Measurements from ENCODE around the gene AKNA.

The AKNA gene

DNA sequence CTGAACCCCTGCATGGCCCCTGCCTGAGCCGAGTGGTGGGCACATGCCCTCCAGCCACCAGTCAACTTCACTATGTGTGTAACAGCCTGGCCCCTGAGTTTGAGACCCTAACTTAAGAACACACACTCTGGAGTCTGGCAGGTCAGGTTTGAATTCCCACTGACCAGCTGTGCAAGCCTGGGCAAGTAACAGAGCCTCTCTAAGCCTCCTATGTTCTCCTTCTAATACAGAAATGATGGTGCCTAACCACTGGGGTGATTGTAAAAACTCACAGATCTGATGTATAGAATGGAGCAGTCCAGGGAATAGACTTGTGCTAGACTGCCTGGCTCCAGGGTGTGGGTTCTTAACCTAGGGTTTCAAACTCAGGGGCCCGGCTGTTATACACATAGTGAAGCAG is 16.7 kb upstream of the AKNA start:
- H3K4me3 ChIP-seq (ENCODE audit: low read length): no peak overlapping the region
- no peak overlapping the region for H3K9ac ChIP-seq (ENCODE audit: low read length)
- DNase-seq (ENCODE audit: low read depth): no peak
- no peaks in the 10 kb centered on the region for H3K36me3 ChIP-seq (ENCODE audit: control insufficient read depth, insufficient read depth, low read length, severe bottlenecking)
- H3K27me3 ChIP-seq (replicated peaks; ENCODE audit: control insufficient read depth, insufficient read depth, low read length): peaks cover 21% of the 10 kb centered on the region
- no peaks in the 10 kb centered on the region for H3K9me3 ChIP-seq (ENCODE audit: control insufficient read depth, low read length)
- H3K4me1 ChIP-seq (ENCODE audit: control insufficient read depth, insufficient read depth, low read length): peaks cover 9% of the 10 kb centered on the region

DNA sequence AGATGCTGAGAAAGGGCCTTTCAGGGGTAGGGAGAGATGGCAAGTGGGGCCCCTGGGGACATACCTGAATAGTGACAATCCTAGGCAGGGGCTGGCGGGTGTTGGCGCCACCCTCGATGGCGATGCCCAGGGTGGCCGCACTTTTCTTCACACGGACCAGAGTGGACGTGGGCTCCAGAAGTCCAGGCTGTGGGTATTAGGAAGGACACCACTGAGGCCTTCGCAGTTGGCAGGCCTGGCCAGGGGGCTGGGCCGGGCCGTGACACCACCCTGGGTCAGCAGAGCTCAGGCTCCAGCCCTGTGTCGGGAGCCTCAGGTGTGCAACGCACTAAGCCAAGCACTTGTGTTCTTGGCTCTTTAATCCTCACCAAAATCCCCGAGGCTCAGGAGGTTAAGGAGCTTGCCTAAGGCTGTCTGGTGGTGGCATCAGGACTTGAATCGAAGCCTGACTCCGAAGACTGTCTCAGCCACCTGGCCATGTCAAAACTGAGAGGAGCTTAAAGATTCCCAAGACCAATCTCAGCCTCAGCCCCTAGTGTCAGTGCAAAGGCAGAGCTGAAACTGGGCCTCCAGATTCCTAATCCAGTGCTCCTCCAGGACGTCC is 15.5 kb upstream of the AKNA start:
- Histone ChIP-seq H3K9ac (ENCODE audit: low read length) (no peak overlapping the region), H3K9me3 (ENCODE audit: control insufficient read depth, low read length) (no peaks in the 10 kb centered on the region), H3K4me1 (ENCODE audit: control insufficient read depth, insufficient read depth, low read length) (peaks cover 12% of the 10 kb centered on the region)

DNA sequence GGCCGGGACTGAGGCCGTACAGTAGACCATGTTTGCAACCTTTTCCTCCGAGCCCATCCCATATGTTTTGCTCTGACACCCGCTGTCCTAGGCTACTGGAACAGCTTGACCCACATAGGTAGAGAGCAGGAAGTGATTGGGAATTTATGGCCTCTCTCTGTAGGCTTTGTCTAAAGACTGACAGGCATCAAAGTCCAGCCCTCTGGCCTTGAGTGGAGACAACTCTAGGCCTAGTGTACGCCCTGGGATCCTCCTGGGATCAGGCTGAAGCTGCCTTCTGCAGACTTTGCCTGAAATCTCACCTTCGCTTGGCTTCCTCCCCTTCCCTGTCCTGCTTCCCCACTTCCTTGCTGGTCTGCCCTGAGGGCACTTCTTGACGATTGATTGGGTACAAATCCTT is 13.6 kb upstream of the AKNA start:
- H3K4me1 ChIP-seq (ENCODE audit: control insufficient read depth, insufficient read depth, low read length): peaks cover 23% of the 10 kb centered on the region
- H3K9ac ChIP-seq (ENCODE audit: low read length): no peak overlapping the region
- H3K36me3 ChIP-seq (ENCODE audit: control insufficient read depth, insufficient read depth, low read length, severe bottlenecking): no peaks in the 10 kb centered on the region
- H3K4me3 ChIP-seq (ENCODE audit: low read length): no peak overlapping the region
- H3K27me3 ChIP-seq (replicated peaks; ENCODE audit: control insufficient read depth, insufficient read depth, low read length): peaks cover 6% of the 10 kb centered on the region
- no peaks in the 10 kb centered on the region for H3K9me3 ChIP-seq (ENCODE audit: control insufficient read depth, low read length)
- no peak for DNase-seq (ENCODE audit: low read depth)

More for the DNA sequence above, 15.5 kb upstream of the AKNA start:
- no peak for DNase-seq (ENCODE audit: low read depth)
- Histone ChIP-seq H3K4me3 (ENCODE audit: low read length) (no peak overlapping the region), H3K27me3 (replicated peaks; ENCODE audit: control insufficient read depth, insufficient read depth, low read length) (peaks cover 11% of the 10 kb centered on the region), H3K36me3 (ENCODE audit: control insufficient read depth, insufficient read depth, low read length, severe bottlenecking) (no peaks in the 10 kb centered on the region)

DNA sequence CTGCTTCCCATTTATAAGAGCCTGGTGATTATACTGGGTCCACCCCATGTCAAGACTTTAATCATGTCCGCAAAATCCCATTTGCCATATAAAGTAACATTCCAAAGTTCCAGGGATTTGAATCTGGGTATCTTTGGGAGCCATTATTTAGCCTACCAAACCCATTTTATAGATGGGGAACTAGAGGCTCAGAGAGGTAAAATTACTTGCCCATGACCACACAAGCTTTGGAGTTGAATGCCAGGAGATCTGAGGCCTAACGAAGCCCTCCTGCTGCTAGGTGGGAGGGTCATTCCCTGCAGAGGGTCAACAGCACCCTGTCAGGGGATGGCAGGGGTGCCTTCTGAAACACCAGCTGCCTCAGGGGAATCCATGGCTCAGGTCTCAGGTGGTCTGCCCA is 13.0 kb upstream of the AKNA start:
- DNase-seq (ENCODE audit: low read depth): no peak
- no peaks in the 10 kb centered on the region for H3K9me3 ChIP-seq (ENCODE audit: control insufficient read depth, low read length)
- peaks cover 28% of the 10 kb centered on the region for H3K4me1 ChIP-seq (ENCODE audit: control insufficient read depth, insufficient read depth, low read length)
- peaks cover 6% of the 10 kb centered on the region for H3K27me3 ChIP-seq (replicated peaks; ENCODE audit: control insufficient read depth, insufficient read depth, low read length)
- H3K9ac ChIP-seq (ENCODE audit: low read length): no peak overlapping the region
- H3K36me3 ChIP-seq (ENCODE audit: control insufficient read depth, insufficient read depth, low read length, severe bottlenecking): no peaks in the 10 kb centered on the region
- H3K4me3 ChIP-seq (ENCODE audit: low read length): no peak overlapping the region

DNA sequence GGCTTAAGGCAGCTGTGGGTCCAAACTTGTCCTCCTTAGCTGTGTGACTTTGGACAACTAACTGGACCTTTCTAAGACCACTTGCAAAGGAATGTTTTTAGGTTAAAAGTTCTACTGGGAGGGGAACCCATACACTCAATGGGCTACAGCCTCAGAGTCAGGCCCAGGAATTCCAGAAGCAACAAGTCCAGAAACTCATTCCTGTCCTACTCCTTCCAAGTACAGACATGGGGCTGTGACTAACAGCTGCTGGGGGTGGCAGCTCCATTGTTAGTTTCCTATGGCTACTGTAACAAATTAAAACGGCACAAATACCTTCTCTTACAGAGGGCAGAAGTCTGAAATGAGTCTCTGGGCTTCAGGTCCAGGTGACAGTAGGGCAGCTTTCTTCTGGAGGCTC is 12.4 kb upstream of the AKNA start:
- H3K4me1 ChIP-seq (ENCODE audit: control insufficient read depth, insufficient read depth, low read length): peaks cover 33% of the 10 kb centered on the region
- peaks cover 6% of the 10 kb centered on the region for H3K27me3 ChIP-seq (replicated peaks; ENCODE audit: control insufficient read depth, insufficient read depth, low read length)
- DNase-seq (ENCODE audit: low read depth): no peak
- no peaks in the 10 kb centered on the region for H3K9me3 ChIP-seq (ENCODE audit: control insufficient read depth, low read length)
- no peak overlapping the region for H3K9ac ChIP-seq (ENCODE audit: low read length)
- H3K36me3 ChIP-seq (ENCODE audit: control insufficient read depth, insufficient read depth, low read length, severe bottlenecking): no peaks in the 10 kb centered on the region
- no peak overlapping the region for H3K4me3 ChIP-seq (ENCODE audit: low read length)

DNA sequence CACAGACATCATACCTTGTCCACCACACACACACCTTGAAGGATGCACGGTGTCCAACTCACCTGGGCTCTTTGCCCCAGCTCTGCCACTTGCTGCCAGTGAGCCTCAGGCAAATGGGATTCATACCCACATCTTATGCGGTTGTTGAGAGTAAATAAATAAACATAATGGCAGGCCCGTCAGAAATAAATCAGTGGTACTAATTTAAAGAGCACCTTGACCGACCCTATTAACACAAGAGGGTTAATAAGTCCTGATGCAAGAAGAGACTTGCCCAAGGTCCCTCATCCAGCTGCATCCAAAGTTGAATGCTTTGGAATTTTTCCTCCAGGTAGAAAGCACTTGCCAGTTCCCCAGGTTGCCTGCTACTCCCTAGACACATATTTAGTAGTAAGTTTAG is 11.6 kb upstream of the AKNA start:
- Histone ChIP-seq H3K9ac (ENCODE audit: low read length) (no peak overlapping the region), H3K27me3 (replicated peaks; ENCODE audit: control insufficient read depth, insufficient read depth, low read length) (peaks cover 6% of the 10 kb centered on the region), H3K4me1 (ENCODE audit: control insufficient read depth, insufficient read depth, low read length) (peaks cover 42% of the 10 kb centered on the region), H3K4me3 (ENCODE audit: low read length) (no peak overlapping the region), H3K36me3 (ENCODE audit: control insufficient read depth, insufficient read depth, low read length, severe bottlenecking) (no peaks in the 10 kb centered on the region), H3K9me3 (ENCODE audit: control insufficient read depth, low read length) (no peaks in the 10 kb centered on the region)
- DNase-seq (ENCODE audit: low read depth): no peak

DNA sequence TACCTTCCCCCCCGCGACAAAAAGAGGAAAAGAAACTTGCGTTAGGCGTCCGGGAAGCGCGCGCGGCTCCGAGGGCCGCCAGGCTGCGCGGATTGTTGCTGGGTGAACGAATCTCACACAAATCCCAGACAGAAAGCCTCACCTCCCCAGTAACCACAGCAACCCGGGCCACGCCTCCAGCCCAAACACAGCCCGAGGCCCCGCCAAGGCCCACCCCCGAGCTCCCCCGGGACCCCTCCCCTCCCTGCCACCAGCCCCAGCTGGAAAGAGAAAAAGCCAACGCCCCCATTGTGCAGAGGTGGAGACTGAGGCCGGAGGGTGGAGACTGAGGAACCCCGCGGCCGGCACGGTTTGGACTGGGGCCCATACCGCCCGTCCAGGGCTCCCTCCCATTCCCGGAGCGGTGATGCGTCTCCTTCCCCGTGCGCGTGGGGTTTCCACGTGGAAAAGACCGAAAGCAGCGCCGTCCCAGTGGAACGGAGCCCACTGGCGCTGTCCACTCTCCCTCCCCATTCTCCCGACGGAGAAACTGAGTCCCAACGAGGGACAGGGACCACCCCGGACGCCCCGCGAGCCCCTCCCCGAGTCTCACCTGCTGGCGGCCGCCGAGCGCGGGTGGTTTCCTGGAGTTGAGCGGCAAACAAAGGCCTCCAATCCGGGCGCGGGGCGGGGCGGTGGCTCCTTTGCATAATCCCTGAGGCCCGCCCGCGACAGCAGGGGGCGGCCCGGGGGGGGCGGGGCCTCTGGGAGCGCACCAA is 10.2 kb upstream of the AKNA start:
- Histone ChIP-seq H3K27me3 (replicated peaks; ENCODE audit: control insufficient read depth, insufficient read depth, low read length) (no peaks in the 10 kb centered on the region), H3K4me3 (ENCODE audit: low read length) (peak overlapping the region; percentile 93), H3K4me1 (ENCODE audit: control insufficient read depth, insufficient read depth, low read length) (peaks cover 52% of the 10 kb centered on the region), H3K36me3 (ENCODE audit: control insufficient read depth, insufficient read depth, low read length, severe bottlenecking) (no peaks in the 10 kb centered on the region), H3K9ac (ENCODE audit: low read length) (peak overlapping the region; percentile 96), H3K9me3 (ENCODE audit: control insufficient read depth, low read length) (no peaks in the 10 kb centered on the region)
- DNase-seq (ENCODE audit: low read depth): peak; percentile 98

DNA sequence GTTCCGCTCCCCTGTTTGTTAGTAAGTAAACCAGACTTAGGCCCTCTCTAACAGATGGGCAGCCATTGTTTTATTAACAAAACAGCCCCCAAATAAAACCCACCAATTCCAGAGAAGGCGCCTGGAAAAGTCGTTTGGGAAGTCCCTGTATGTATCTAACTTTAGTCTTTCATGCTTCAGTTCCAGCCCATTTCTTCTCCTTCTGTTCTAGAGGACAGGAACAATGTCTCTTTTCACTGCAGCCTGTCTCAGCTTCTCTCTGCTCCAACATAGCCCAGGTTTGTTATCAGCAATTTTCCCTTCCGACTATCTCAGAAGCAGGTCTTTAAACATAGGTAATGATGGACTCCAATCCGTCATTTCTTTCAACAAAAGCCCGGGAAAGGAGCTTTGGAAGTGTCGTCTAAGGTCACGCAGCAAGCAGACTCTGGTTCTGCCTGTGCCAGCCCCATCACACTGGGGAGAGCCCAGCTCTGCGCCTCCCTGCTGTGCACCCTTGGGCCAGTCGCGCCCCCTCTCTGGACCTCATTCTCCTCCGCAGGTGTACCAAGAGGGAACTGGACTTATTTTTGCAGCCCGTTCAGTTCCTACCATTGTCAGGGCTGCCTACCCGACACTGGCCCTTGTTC is 9.6 kb upstream of the AKNA start:
- Histone ChIP-seq H3K9ac (ENCODE audit: low read length) (peak overlapping the region; percentile 96), H3K4me3 (ENCODE audit: low read length) (peak overlapping the region; percentile 93), H3K9me3 (ENCODE audit: control insufficient read depth, low read length) (no peaks in the 10 kb centered on the region), H3K36me3 (ENCODE audit: control insufficient read depth, insufficient read depth, low read length, severe bottlenecking) (no peaks in the 10 kb centered on the region), H3K4me1 (ENCODE audit: control insufficient read depth, insufficient read depth, low read length) (peaks cover 59% of the 10 kb centered on the region), H3K27me3 (replicated peaks; ENCODE audit: control insufficient read depth, insufficient read depth, low read length) (no peaks in the 10 kb centered on the region)
- no peak for DNase-seq (ENCODE audit: low read depth)

DNA sequence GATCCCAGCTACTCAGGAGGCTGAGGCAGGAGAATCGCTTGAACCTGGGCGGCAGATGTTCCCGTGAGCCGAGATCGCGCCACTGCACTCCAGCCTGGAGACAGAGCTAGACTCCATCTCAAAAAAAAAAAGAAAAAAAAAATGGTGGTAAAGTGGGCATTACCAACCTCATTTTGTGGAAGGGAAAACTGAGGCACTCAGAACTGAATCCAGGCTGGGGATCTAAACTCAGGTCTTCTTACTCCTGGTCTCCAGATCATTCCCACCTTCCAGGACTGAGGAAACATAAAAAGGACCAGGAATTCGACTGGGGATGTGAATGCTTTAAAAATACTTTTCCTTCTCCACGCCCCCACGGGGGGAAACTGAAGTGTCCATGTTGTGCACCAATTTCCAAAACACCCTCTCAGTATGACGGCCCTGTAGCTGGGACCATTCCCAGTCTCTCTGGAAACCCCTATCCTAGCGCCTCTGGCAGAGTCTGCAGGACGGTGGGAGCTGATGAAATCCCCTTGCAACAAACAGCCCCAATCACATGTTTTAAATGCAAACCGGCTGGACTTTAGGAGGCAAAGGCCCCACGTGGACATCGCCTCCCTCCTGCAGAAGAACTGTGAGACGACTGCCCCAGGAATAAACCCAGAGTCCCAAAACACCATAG is 8.9 kb upstream of the AKNA start:
- Histone ChIP-seq H3K4me1 (ENCODE audit: control insufficient read depth, insufficient read depth, low read length) (peaks cover 65% of the 10 kb centered on the region), H3K4me3 (ENCODE audit: low read length) (peak overlapping the region; percentile 93), H3K9me3 (ENCODE audit: control insufficient read depth, low read length) (no peaks in the 10 kb centered on the region), H3K9ac (ENCODE audit: low read length) (peak overlapping the region; percentile 96), H3K27me3 (replicated peaks; ENCODE audit: control insufficient read depth, insufficient read depth, low read length) (no peaks in the 10 kb centered on the region), H3K36me3 (ENCODE audit: control insufficient read depth, insufficient read depth, low read length, severe bottlenecking) (no peaks in the 10 kb centered on the region)
- DNase-seq (ENCODE audit: low read depth): peak; percentile 97

DNA sequence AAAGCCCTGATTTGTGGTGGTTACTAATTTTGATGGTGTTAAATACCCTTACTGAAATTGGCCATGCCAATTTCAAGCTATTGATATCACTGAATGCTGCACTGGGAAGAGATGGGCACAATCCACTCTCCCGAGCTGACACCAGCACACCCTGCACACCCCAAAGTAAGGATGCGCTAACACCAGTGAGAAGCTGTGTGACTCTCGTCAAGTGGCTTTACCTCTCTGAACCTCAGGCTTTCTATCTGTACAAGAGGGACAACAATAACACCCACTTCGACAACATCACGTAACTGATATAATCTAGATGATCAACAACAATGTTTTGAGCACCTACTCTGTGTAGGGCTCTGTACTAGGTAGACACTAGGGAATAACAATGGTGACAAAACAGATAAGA is 8.0 kb upstream of the AKNA start:
- Histone ChIP-seq H3K9me3 (ENCODE audit: control insufficient read depth, low read length) (no peaks in the 10 kb centered on the region), H3K4me1 (ENCODE audit: control insufficient read depth, insufficient read depth, low read length) (peaks cover 72% of the 10 kb centered on the region), H3K9ac (ENCODE audit: low read length) (peak overlapping the region; percentile 96), H3K36me3 (ENCODE audit: control insufficient read depth, insufficient read depth, low read length, severe bottlenecking) (peaks cover 3% of the 10 kb centered on the region), H3K27me3 (replicated peaks; ENCODE audit: control insufficient read depth, insufficient read depth, low read length) (no peaks in the 10 kb centered on the region), H3K4me3 (ENCODE audit: low read length) (peak overlapping the region; percentile 93)
- no peak for DNase-seq (ENCODE audit: low read depth)

DNA sequence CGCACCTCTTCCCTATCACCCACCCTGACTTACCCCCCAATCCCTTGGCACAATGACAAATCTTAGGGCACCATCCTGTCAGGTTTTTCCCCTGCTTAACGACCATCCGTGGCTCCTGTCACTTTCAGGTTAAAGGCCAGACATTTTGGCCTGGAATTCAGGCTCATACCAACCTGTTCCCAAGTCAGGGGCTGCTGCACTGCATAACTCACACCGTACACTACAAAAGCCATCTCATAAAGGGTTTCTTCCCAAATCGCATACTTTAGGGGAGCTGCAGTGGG is 7.5 kb upstream of the AKNA start:
- peaks cover 3% of the 10 kb centered on the region for H3K36me3 ChIP-seq (ENCODE audit: control insufficient read depth, insufficient read depth, low read length, severe bottlenecking)
- peak overlapping the region; percentile 96 for H3K9ac ChIP-seq (ENCODE audit: low read length)
- no peak for DNase-seq (ENCODE audit: low read depth)
- H3K9me3 ChIP-seq (ENCODE audit: control insufficient read depth, low read length): no peaks in the 10 kb centered on the region
- peak overlapping the region; percentile 93 for H3K4me3 ChIP-seq (ENCODE audit: low read length)
- H3K4me1 ChIP-seq (ENCODE audit: control insufficient read depth, insufficient read depth, low read length): peaks cover 74% of the 10 kb centered on the region
- H3K27me3 ChIP-seq (replicated peaks; ENCODE audit: control insufficient read depth, insufficient read depth, low read length): no peaks in the 10 kb centered on the region

All from adipocyte (in vitro differentiated cells).